Measurements from ENCODE around the gene MSRB1.
A peak's percentile ranks its signal among the peaks of the same experiment; 100 is the strongest.

The MSRB1 gene

GRCh38 chr16:1980030-1980769 lies 37.2 kb upstream of the MSRB1 start:
- in situ Hi-C loops (cut with MboI; ENCODE audit: low pct_unique_long_range_greater_than_20kb, low sequenced_read_pairs) = no loop called here
- no peak for DNase-seq

GRCh38 chr16:1979271-1980029 lies 36.5 kb upstream of the MSRB1 start:
- in situ Hi-C loops (cut with MboI; ENCODE audit: low pct_unique_long_range_greater_than_20kb, low sequenced_read_pairs) = no loop called here
- DNase-seq = no peak

- DNase-seq = no peak
- in situ Hi-C loops (cut with MboI; ENCODE audit: low pct_unique_long_range_greater_than_20kb, low sequenced_read_pairs) = no loop called here
These were observed 35.6 kb upstream of the MSRB1 start for GRCh38 chr16:1978476-1979120.

- in situ Hi-C loops (cut with MboI; ENCODE audit: low pct_unique_long_range_greater_than_20kb, low sequenced_read_pairs) = no loop called here
- DNase-seq = no peak
These were observed 34.9 kb upstream of the MSRB1 start for GRCh38 chr16:1977875-1978268.

GRCh38 chr16:1976951-1977874 lies 34.2 kb upstream of the MSRB1 start:
- in situ Hi-C loops (cut with MboI; ENCODE audit: low pct_unique_long_range_greater_than_20kb, low sequenced_read_pairs) = no loop called here
- DNase-seq = no peak

- in situ Hi-C loops (cut with MboI; ENCODE audit: low pct_unique_long_range_greater_than_20kb, low sequenced_read_pairs) = no loop called here
- no peak for DNase-seq
These were observed 33.2 kb upstream of the MSRB1 start for GRCh38 chr16:1976216-1976520.

- in situ Hi-C loops (cut with MboI; ENCODE audit: low pct_unique_long_range_greater_than_20kb, low sequenced_read_pairs) = no loop called here
- no peak for DNase-seq
These were observed 32.6 kb upstream of the MSRB1 start for GRCh38 chr16:1975432-1976215.

GRCh38 chr16:1974157-1975070 lies 31.4 kb upstream of the MSRB1 start:
- no peak for DNase-seq
- in situ Hi-C loops (cut with MboI; ENCODE audit: low pct_unique_long_range_greater_than_20kb, low sequenced_read_pairs) = no loop called here

- in situ Hi-C loops (cut with MboI; ENCODE audit: low pct_unique_long_range_greater_than_20kb, low sequenced_read_pairs) = no loop called here
These were observed 30.6 kb upstream of the MSRB1 start for GRCh38 chr16:1973461-1974156.

GRCh38 chr16:1972490-1972877 lies 29.5 kb upstream of the MSRB1 start:
- in situ Hi-C loops (cut with MboI; ENCODE audit: low pct_unique_long_range_greater_than_20kb, low sequenced_read_pairs) = no loop called here
- DNase-seq = no peak

More at GRCh38 chr16:1973461-1974156, 30.6 kb upstream of the MSRB1 start:
- no peak for DNase-seq

- peak; percentile 97 for DNase-seq
- in situ Hi-C loops (cut with MboI; ENCODE audit: low pct_unique_long_range_greater_than_20kb, low sequenced_read_pairs) = no loop called here
These were observed 28.9 kb upstream of the MSRB1 start, which contains the start of gene TBL3 for GRCh38 chr16:1971796-1972489. TSS of gene TBL3 (plus strand) at chr16:1972053. CDS start at chr16:1972165, 112 bp downstream.

- no peak for DNase-seq
- in situ Hi-C loops (cut with MboI; ENCODE audit: low pct_unique_long_range_greater_than_20kb, low sequenced_read_pairs) = no loop called here
These were observed 25.4 kb upstream of the MSRB1 start for GRCh38 chr16:1968146-1968953.

GRCh38 chr16:1966460-1966859 lies 23.5 kb upstream of the MSRB1 start, which contains the start of gene RNF151:
TSS of gene RNF151 (plus strand) at chr16:1966856. CDS start at chr16:1966882, 26 bp downstream.
- no peak for DNase-seq
- in situ Hi-C loops (cut with MboI; ENCODE audit: low pct_unique_long_range_greater_than_20kb, low sequenced_read_pairs) = no loop called here

- in situ Hi-C loops (cut with MboI; ENCODE audit: low pct_unique_long_range_greater_than_20kb, low sequenced_read_pairs) = no loop called here
- DNase-seq = no peak
These were observed 22.5 kb upstream of the MSRB1 start for GRCh38 chr16:1965396-1966001.

Data from KBM-7 (cell line).